GM21717 (cell line): ENCODE results near the gene MAN1C1.
"Not testable (repeated sequence)": the region's sequence is repeated elsewhere in the genome, so short reads cannot be mapped to it uniquely, and the experiment has no call there.

Source experiments
- ATAC-seq: cut with Tn5 transposase; IDR thresholded peaks from one replicate; pipeline ENCODE4 v1.9.1; 2021; ENCODE audit warnings: mild to moderate bottlenecking, moderate library complexity; ENCODE audit not compliant: unreplicated experiment

The MAN1C1 gene

DNA sequence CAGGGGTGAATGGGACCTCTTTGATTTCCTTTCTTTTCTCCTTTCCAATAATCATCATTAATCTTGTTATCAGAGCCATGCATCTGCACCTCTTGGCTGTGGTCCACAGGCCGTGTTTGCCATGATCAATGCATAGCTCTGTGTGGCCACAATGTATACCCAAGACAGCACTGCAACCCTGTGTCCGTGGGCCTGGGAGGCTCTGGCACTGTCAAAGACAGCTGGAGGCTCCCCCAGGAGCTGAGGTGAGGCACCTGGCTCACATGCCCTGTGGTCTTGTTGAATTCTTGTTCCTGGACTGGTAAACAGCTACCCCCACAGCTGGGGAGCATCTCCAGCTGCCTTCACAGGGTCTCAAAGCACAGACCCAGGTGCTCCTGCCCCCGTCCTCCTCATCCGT is 116.2 kb downstream of the MAN1C1 start:
- ATAC-seq: no peak

DNA sequence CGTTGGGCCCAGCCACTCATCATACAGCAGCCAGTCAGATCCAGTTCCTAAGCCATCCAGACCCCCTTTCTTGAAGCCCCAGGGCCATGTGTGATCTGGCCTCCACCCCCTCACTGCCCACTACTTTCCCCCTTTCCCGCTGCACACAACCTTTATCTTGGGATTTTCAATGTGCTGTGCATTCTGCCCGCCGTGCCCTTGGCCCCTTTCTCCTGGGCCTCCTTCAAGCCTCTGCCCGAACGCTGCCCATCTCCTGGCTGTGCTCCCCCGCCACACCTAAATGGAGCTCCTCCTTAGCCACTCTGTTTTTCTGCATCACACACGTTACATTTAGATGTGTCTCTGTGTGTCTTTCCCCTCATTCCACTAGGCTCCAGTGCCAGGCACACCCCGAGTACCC is 116.7 kb downstream of the MAN1C1 start:
- ATAC-seq: no peak

DNA sequence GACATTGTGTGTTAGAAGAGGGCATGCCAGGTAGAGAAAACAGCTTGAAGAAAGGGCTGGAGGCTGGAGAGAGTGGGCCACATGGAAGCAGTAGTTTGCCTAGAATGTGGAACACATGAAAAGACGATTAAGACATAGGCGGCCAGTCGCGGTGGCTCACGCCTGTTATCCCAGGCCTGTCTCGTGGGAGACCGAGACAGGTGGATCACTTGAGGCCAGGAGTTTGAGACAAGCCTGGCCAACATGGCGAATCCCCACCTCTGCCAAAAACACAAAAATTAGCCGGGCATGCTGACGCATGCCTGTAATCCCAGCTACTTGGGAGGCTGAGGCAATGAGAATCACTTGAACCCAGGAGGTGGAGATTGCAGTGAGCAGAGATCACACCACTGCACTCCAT is 118.4 kb downstream of the MAN1C1 start:
- not testable (repeated sequence) for ATAC-seq

DNA sequence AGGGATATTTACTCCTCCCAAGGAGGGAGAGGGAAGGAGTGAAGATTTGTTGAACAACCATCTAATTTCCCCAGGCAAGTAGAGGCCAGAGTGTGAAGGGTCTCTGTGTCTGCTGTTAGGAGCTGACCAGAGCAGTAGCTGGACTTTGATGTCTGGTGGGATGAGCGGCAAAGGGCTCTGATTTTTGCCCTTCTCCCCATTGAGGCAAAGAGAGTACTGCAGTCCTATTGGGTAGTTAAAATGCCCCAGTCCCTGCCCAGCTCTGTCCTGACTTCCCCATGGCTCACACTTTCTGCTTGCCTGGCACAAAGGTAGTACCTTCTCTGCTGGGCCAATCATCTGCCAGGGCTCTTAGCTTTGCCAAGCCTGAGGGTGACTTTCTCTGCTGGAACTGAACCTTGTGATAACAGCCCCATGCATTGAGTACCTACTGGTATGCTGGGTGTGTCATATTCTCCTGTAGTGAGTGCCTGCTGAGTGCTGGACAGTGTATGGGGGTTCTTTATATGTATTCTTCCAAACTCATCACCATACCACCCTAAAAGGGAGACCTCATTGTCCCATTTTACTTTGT is 119.5 kb downstream of the MAN1C1 start:
- no peak for ATAC-seq

DNA sequence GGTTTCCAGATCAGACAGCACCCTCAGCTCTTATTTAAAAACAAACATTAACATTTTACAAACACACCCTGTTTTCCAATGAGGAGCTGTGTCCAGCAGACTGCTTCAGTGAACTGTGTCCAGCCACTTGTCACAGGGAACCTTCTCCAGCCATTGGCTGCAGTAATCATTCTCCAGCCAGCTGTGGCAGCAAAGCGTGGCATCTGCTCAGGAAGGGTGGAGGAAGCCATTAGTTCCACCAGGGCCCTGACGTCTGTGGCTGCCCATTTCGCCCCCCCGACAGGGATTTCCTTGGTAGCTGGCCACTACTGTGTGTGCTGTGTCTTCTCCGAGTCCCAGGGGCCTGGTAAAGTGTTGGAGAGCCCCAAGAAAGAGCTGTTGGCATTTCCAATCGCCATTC is 120.5 kb downstream of the MAN1C1 start:
- no peak for ATAC-seq

DNA sequence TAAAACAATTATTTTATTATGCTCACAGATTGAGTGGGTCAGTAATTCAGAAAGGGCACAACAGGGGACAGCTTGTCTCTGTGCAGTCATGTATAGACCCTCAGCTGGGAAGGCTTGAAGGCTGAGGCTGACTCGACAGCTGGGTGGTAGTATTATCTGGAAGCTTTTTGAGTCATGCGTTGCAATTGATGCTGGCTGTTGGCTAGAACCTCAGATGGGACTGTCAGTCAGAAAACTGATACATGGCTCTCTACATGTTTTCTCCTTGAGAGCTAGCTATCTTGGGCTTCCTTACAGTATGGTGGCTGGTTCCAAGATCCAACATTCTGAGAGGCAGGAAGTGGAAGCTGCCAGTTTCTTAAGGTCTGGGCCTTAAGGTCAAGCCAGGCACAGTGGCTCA is 121.9 kb downstream of the MAN1C1 start:
- no peak for ATAC-seq

DNA sequence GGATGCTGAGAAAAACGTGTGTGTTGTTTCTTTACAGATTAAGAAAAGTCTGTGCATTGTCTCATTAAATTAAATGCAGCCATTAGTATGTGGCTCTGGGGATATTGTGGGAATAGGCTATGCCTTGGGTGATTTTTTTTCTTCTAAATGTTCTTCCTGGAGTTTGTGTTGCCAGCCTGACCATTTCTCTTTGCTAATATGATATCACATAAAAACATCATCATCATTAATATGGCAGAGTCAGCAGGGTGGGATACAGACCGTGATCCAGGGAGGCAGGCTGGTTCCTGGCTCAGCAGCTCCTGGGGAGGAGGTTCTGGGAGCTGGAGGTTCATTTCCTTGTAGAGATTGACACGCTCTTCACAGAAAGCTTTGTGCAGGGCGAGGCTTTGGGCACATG is 122.8 kb downstream of the MAN1C1 start:
- ATAC-seq: no peak

DNA sequence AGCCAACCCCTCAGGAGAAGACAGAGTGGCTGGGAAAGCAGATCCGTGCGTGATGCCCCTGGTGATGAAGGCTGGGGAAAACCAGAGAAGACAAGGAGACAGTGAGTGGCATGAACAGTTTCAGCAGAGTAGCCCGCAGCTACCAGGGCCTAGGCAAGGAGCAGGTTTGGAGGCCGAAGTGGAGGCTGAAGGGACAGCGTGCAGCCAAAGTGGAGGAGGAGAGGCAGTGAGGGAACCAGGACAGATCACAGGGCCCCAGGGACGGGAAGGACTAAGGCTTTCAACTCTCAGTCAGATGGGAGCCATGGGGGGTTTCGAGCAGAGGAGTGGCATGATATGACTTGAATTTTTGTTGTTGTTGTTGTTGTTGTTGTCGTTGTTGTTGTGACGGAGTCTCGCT is 123.5 kb downstream of the MAN1C1 start:
- no peak for ATAC-seq

DNA sequence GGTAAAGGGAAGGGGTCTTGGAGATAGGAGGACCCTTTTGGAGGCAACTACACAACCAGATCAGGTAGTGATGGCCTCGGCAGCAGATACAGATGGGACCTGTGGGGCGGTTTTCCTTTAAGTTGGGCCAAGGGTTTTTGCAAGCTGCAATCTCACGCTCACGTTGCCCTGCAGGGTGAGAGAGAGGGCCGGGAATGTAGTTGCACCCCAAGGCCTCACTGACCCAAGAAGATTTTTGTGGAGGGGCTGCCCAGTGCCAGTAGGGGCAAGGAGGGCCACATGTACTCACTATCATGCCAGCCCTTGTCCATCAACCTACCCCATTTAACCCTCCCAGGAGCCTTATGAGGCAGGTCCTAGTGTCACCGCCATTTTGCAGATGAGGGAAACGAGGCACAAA is 125.7 kb downstream of the MAN1C1 start:
- no peak for ATAC-seq

DNA sequence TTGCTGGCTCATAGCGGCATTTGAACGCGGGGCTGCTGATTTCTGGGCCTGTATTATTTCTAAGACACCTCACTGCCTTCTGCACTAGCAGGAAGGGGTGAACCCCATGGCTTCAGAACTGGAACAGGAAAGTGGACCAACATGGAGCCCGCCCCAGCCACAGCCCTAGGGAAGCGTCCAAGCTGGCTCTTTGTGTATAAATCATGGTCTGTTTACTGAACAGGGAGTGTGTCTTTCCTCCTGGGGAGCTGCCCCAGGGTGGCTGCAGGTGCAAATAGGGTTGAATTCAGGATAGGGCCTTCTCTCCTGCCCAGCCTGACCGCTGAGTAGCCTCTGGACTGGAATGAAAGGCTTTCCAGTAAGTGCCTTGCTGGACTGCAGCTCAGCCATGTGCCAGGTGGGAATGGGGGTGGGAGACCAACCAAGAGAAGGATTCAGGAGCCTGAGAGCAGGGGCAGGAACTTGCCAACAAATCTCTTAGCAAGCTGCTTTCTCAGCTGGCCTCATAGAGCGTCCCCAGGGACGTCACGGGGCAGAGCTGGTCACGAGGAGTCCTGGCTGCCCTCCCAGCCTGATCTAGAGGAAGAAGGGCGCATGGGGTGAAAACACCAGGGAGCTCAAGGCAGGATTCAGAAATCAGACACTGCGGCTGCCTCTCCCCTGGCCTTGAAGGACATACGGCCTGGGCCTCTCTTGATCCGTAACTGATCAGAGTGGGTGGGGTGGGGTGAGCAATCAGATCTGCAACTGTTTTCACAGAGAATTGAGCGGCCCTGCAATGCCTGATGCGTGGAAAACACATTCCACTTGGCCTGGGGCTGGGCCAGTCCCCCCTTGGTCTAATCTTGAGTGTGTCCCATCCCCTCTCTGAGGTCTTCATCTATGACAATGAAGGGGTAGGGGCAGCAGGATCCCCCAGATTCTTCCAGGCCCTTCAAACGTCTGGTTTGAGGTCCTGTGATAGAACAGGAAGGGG is 126.9 kb downstream of the MAN1C1 start:
- no peak for ATAC-seq

DNA sequence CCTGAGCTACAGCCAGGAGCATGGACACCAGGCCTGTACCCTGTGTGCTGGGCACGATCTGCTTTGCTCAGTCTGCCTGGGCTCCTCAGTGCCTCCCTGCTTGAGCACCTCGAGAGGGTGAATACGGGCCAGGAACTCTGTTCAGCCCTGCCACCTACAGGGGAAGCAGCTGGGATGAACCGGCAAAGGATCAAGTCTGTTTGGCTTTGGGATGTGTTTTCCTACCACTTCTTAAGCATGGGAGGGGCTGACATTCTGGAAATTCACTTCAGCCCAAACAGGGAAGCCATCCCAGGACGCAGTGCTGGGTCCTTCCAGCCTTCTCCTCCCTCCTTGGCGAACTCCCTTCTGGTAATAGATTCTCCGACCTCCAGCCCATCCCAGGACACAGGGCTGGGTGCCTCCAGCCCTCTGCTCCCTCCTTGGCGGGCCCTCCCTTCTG is 127.6 kb downstream of the MAN1C1 start:
- ATAC-seq: no peak

DNA sequence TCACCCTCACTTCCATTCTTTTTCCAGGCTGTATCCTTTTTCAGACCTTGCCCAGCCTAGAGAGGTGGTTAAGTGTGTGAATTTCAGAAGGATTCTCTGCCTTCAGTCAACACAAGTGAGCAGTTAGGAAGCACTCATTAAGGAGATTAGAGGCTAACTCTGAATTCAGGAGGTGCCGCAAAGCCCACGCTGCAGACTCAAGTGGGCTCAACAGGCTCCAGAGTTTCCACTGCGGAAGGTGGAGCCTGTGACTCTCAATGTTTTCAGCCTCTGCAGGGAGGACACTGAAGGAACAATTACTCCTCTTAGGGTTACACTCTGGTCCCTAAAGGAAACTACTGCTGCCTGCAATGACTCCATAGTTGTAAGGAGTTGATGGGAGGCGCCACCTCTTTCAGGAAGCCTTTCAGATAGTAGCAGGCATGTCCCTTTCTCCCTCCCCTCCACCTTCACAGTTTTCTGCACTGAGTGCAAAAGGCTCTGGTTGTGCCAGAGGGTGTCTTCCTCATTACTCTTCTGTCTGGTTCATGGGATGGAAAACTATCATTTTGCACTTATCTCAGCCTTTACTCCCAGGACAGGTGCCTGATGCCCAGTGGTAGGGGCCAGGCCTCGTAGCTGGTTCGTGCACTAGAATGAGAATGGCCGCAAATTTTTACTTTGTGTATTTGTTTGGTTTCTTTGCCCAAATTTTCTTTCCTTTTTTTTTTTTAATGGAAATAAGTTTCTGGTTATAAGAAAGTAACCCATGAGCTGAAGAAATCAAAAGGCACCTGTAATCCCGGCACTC is 128.2 kb downstream of the MAN1C1 start:
- no peak for ATAC-seq

DNA sequence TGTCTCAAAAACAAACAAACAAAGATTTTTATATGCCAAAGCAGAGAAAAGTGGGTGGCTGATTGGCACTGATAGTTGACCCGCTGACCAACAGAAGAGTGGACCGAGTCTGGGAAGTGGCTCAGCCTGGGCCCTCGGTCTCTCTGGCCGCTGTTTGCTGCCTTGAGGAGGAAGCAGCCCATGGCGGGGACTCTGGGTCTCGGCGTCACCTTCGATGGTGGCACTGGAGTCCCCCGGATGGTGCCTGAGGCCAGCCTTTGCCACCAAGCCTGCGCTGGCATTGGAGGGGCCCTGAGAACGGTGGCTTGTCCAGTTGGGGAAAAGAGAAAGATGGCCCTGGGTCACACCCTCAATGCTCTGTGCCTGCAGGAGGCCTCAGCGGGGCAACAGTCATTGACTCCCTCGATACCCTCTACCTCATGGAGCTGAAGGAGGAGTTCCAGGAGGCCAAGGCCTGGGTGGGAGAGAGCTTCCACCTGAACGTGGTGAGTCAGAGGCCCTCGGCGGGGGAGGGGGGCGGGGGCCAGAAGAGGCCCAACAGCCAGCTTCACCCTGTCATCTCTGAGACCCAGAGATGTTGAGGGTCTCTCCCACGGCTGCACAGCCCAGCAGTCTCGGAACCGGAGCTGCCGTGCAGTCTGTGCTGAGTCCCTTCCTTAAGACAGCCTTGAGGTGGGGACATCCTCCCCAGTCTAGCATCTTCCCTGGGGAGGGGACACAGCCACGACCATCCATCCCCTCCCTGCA is 129.9 kb downstream of the MAN1C1 start:
- ATAC-seq: no peak

DNA sequence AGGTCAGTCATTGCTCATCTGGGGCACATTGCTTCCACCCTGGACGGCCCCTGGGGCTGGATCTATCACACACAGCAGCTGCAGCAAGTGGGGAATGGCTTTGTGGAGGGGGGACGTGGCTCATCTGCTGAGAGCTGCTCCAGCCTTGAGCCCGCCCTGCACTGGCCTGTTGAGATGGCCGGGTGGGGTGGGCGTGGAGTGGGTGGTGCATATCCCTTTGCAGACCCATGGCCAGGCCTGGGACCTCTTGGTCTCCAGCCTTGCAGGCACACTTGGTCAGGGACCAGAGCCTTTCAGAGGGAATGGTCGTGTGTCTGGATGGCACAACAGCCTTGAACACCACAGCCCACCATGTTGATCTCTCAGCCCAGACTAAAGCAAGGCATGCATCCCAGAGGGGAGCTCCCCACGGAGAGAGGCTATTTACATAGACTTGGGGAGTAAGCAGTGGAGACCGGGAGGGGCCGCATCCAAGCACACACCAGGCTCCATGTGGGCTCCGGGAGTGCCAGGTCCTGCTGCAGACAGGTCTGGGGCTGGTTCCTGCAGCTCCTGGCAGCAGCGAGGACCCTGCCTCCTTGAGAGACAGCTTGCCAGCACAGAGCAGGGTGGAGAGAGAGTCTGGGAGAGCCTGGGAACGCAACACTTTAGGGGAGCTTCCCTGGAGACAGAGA is 130.6 kb downstream of the MAN1C1 start:
- no peak for ATAC-seq

DNA sequence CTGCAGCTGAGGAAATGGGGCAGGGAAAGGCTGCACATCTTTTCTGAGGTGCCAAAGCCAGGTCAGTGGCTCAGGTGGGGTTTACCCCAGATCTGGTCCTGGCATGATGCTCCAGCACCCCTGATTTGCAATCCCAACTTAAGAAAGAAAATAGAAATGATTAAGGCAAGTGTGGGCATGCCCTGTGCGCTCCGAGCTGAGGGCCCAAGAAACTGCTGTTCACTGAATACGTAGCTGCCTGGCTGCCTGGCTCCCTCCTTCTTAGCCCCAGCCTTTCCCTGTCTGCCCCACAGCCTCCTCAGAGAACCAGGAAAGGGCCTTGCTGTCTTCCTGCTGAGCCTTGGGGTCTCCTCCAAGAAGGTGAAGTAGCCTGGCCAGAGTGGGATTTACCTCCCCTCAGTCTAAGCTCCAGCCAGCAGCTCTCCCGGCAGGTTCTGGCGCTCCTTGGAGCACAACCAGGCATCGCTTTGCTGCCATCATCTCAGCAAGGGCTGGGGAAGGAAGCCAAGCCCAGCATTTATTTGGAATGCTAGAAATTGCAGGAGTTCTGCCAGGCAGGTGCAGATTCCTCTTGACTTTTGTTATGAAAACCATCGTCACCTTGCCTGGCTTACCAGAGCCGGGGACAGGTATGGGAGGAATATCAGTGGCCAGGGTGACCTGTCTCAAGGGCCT is 132.1 kb downstream of the MAN1C1 start:
- no peak for ATAC-seq

DNA sequence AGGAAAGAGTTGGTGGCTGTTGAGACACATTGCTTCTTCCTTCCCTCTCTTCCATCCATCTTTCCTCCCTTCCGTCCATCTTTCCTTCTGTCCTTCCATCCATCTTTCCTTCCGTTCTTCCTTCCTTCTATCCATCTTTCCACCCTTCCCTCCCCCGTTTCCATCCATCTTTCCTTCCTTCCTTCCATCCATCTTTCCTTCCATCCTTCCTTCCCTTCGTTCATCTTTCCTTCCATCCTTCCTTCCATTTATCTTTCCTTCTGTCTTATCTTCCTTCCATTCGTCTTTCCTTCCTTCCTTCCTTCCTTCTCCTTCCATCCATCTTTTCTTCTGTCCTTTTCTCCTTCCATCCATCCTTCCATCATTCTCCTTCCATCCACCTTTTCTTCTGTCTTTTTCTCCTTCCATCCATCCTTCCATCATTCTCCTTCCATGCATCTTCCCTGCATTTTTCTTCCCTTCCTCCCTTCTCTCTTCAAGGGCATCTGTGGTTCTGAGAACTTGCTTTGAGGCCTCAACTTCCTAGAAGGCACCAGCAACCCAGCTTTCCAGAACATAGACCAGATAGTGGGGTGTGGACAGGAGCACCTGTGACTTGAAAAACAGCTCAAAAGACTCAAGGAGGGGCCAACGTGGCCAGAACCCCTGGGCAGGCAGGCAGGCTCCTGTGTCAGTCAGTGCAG is 134.5 kb downstream of the MAN1C1 start:
- no peak for ATAC-seq

DNA sequence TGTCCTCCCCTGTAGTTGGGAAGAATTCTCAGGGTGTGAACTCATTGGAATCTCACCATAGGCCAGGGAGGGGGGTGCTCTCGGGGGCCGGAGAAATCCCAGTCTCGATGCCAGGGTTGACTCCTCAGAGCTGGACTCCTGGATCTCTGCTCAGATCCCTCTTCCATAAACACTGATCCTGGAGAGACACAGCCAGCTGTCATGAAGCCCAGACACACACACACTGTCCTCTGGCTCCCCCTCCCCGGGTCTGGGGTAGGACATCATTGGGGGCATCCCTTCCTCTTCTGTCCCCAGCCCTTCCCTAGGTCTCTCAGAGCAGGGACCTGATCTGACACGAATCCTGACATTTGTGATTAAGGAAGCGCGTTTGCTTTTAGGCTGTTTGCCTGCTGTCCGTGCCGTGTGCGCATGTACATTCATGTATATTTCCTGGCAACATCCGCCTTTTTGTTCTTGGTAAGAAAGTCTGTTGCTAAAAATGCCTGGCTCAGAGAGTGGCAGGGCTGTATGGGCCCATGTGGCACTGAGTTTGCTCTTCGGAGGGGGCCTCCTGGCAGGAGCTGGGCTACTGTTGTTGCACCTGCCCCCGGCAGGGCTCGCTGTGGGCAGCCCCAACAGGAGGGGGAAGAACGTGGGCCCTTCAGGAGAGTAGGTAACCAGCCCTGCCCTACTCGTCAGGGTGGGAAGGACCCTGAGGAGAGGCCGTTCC is 138.0 kb downstream of the MAN1C1 start:
- no peak for ATAC-seq

DNA sequence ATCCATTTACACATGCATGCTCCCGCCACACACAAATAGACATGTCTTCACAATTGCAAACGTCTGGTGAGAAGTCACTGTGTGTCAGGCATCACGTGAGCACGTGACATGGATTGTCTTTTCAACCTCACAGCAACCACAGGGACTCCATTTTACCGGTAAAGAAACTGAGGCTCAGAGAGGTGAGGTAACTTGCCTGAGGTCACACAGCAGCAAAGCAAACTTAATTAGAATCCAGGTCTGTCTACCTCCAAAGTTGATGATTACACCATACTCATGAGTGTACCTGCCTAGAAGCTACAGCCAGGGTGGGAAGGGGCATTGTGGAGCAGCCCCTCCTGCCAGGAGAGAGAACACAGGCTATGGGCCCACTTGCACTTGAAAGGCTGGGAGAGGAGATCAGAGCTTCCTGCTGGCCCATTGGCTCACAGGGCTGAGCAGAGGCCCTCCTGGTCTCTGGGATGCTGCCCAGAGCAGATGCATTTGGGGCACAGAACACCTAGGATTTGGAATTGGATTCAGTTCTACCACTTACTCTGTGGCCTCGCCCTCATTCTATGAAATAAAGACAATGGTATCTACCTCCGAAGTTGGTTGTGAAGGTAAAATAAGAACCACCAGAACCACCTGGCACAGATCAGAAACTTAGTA is 139.0 kb downstream of the MAN1C1 start:
- ATAC-seq: no peak
